ENCODE results near the gene TOM1. TPM values are rescaled to one million over a fixed set of nuclear protein-coding genes. Genes with fewer than 3 reads are reported as not detected.
"Not testable (repeated sequence)": the region's sequence is repeated elsewhere in the genome, so short reads cannot be mapped to it uniquely, and the experiment has no call there.

Gene TOM1
- total RNA-seq, 1 donor from 2014 or later: 35.6 TPM

- no peak for DNase-seq
Observed at GRCh38 chr22:35345808-35346505, 46.3 kb downstream of the TOM1 start.

DNA sequence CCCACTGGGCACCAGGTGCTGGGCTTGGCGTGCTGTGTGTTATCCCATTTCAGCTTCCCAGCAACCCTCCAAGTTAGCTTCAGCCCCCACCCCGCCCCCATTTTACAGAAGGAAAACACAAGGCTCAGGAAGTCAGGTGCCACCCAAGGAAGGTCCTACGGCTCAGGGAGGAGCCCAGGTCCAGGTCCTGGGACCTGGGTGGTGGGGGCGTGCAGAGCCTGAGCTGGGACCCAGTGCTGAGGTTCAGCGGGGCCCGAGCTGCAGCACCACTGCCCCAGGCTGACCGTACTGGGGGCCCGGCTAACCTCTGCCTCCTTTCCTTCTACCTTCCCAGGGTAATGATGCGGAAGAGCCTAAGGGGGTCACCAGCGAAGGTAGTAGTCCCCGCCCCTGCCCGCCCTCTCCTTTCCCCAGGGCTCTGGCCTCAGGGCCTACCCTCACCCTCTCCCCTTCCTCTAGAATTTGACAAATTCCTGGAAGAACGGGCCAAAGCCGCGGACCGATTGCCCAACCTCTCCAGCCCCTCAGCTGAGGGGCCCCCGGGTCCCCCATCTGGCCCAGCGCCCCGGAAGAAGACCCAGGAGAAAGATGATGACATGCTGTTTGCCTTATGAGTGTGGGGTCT, 47.0 kb downstream of the TOM1 start:
- DNase-seq: no peak

DNA sequence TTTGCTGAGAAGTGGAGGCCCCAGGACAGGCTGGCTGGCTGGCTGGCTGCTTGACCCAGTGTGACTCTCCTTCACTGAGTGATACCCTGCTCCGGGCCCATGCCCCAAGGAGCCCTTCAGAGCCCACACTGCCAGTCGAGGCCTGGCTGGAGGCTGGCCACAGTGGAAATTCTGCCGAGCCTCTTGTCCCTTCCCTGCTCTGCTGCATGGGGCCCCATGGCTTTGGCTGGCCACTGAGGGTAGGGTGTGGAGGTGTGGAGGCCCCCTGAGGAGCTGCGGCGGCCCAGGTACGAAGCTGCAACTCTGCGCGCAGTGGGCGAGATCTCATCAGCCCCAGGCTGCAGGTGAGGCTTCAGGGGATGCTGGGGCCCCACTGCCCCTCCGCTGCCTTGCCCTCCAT, 47.8 kb downstream of the TOM1 start:
- no peak for DNase-seq

- DNase-seq: no peak
Observed at GRCh38 chr22:35348026-35348590, 48.4 kb downstream of the TOM1 start.

DNA sequence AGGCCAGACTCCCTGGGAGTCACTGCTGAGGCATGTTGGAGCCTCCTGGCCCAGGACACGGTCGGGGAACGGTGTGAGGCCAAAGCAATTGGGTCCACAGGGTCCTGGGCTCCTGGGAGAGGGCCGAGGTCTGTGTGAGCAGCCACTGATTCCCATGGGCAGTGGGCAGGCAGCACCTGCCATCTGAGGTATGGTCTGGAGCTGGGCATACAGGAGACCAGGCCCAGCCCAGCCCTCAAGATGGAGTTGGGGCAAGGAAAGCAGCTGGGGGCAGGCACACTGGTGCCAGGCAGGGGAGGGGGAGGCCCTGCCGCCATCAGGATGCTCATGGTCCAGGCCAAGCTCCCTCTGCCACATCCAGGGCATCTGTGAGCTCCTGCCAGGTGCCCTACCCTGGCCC, 49.0 kb downstream of the TOM1 start:
- DNase-seq: no peak

DNA sequence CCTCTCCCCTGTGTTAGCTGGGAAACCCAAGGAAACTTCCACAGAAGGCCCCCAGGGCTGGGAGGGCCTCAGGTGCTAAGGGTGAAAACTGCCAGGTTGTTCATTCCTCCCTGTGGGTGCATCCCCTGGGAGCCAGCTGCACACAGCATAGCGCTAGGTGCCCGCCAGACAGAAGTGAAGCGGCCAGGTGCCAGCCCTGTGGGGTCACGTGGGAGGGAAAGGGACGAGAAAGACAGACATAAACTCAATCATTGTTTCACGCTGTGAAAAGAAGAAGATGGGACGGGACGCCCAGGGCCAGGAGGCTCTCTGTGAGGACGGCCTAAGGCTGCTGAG, 49.6 kb downstream of the TOM1 start:
- DNase-seq: no peak

DNA sequence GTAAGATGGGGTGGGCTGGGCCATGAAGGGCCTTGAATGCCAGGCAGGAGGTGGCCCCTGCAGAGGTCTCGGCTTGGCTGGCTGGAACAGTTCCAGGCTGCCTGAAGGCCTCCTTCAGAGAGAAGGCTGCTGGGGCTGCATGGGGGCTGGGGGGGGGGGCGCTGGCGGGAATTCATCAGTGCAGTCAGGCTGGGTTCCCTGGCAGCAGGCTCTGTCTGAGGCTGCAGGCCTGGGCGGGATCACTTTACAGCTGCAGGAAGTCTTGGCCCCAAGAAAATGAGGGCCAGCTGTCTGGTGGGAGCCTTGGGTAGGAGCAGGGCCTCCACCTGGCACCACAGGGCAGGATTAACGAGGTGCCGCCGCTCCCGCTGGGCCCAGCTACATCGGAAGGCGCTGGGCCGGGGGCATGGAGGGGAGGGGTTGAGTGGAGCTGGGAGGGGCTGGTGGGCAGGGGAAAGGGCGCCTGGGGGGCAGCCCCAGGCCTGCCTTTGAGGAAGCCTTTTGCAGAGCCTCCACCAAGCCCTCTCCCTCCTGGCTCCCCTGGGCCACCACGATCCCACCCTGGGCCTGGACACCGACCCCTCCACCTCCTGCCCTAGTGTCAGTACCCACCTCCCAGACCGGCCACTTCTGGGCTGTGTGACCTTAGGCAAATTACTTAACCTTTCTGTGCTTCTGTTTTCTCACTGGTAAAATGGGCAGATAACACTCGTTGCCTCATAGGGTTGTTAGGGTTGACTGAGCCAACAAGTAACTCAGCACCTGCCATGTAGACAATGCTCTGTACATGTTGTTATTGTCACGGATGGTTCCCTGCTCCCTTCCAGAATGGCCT, 50.2 kb downstream of the TOM1 start:
- DNase-seq: peak; percentile 90

GRCh38 chr22:35350539-35351503, 51.1 kb downstream of the TOM1 start:
- peak; percentile 95 for DNase-seq

- peak; percentile 22 for DNase-seq
Observed at GRCh38 chr22:35352214-35353111, 52.8 kb downstream of the TOM1 start.

DNA sequence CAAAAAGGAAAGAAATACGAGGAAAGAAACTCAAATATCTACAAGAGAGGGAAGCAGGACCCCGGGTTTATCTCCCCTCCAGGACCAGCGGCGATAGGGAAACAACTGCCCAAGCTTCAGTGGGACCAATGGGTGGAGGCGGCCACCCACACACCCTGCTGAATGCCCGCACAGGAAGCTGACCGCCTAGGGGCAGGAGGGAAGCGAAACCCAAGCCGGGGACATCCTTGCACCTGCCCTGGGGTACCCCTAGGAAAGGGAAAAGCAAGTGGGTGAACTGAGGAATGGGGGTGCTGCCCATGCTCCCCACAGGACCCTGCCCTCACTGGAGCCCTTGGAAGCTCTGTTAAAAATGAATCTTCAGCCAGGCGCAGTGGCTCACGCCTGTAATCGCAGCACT, 53.6 kb downstream of the TOM1 start:
- DNase-seq: no peak

GRCh38 chr22:35354068-35354467, 54.4 kb downstream of the TOM1 start:
- no peak for DNase-seq

DNA sequence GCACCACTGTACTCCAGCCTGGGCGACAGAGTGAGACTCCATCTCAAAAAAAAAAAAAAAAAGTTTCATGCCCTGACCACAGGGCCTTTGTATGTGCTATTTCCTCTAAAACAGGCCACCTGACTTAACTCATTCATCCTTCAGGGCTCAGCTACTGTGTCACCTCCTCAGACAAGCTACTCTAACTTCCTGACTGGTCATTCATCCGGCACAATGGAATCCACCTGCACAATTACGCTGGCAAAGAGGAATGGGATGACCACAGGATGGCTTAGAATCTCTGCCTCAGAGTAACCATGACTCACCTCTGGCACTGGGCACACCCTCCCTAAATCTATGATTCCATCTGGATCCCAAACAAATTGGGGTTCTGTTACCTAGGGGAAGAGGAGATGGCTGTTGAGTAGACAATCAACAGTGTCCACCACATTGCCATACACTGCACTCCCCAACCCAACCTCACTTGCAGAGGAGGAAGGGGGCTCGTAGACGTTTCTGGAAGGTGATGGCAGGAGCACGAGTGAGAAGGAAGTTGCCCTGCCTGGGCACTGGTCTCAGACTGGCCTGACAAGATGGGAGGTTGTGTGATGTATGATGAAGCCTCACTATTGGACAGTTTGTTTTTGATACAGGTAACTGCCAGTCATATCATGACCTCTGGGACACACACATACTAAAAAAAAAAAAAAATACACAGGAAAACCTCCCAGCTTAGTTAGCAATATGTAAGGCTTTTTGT, 58.4 kb downstream of the TOM1 start:
- DNase-seq: no peak

DNA sequence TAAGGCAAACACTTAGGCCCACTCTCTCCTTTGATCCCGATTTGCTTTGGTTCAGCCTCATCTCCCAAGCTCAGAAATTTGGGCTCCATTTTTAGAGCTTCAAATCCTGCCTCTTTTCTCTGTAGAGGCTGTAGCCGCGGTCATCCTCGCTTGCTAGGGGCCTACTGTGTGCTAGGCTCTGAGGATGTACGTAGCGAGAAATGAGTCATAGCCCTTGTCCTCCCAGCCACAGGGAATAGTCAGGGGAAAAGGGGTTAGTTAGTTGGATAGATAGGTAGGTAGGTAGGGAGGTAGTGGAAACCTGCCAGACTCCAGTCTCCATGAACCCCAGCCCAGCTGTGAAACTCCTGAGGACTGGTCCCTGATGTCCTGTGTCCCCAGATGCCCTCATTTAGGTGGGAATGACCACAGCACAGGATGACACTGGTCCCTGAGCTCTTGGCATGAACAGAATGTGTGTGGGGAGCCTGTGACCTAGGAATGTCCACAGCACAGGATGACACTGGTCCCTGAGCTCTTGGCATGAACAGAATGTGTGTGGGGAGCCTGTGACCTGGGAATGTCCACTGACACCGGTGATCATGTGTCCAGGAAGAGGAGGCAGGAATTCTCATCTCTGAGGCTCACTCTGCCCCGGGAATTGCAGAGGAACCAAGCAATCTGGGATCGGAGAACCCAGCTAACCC, 59.8 kb downstream of the TOM1 start:
- no peak for DNase-seq

DNA sequence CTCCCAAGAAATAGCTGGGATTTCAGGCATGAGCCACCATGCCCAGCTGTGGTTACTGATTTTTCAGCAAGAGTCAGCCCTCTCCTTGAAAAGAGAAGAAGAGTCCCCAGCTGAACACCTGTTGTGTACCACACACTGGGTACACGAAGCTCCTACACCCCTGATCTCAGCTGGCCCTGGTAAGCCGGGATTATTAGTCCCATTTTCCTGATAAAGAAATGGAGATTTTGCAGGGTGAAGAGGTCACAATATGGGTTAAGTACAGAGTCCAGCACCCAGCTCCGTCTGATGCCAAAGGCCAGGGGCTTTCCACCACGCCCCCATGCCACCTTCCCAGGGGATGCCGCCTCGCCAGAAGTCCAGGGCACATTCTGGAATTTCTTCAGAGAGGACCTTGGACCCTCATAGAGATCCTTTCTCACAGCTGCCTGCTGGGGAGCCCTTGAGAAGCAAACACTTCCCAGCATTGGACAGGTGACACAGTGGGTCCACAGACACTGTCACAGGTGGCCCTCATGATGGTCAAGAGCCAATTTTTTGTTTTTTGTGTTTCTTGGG, 61.4 kb downstream of the TOM1 start:
- DNase-seq: no peak

- DNase-seq: no peak
Observed at GRCh38 chr22:35363566-35364086, 63.9 kb downstream of the TOM1 start.

GRCh38 chr22:35364230-35364629, 64.5 kb downstream of the TOM1 start:
- not testable (repeated sequence) for DNase-seq

GRCh38 chr22:35367331-35367886, 67.7 kb downstream of the TOM1 start:
- DNase-seq: no peak

DNA sequence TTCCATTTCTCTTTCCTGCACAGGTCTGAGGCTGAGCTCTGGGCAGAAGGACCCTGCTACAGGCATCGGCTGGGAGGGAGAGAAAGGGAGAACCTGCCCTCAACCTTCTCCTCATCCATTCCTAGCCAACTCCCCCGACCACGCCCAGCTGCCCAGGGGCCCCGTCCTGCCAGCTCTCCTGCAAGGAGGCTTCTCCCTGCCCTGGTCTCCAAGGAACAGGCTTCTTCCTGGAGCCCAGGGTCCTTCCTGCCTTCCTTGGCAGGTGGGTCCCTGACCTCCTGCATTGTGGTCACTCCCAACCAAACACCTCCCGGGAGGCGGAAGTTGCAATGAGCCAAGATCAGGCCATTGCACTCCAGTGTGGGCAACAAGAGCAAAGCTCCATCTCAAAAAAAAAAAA, 68.7 kb downstream of the TOM1 start:
- no peak for DNase-seq

DNA sequence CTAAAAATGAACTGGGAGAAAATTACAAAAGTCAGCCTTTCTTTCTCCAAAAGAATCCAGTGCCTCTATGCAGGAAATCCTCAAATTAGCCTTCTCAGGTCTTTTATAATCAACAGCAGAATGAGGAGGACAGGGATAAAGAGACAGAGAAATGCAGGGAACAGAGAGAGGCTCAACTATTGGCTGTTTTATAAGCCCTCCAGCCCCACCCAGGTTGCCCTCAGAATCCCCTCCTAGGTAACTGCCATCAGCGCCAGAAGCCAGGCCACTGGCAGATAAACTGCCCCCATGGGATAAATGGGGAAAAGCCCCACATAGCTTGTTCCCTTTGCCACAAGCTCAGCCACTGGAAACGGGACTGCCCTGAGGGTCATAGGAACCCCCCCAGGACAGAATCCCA, 70.3 kb downstream of the TOM1 start:
- no peak for DNase-seq
